NK-92 (cell line): ENCODE measurements around the gene MFSD11.
"Not testable (repeated sequence)": the region's sequence is repeated elsewhere in the genome, so short reads cannot be mapped to it uniquely, and the experiment has no call there.

ENCODE experiments used
- DNase-seq: peaks from one replicate; lab custom pipeline; 2025; ENCODE audit not compliant: unreplicated experiment; lab: John Stamatoyannopoulos, UW

MFSD11 gene

GRCh38 chr17:76796081-76796480 is 58.2 kb downstream of the MFSD11 start:
- no peak for DNase-seq

DNA sequence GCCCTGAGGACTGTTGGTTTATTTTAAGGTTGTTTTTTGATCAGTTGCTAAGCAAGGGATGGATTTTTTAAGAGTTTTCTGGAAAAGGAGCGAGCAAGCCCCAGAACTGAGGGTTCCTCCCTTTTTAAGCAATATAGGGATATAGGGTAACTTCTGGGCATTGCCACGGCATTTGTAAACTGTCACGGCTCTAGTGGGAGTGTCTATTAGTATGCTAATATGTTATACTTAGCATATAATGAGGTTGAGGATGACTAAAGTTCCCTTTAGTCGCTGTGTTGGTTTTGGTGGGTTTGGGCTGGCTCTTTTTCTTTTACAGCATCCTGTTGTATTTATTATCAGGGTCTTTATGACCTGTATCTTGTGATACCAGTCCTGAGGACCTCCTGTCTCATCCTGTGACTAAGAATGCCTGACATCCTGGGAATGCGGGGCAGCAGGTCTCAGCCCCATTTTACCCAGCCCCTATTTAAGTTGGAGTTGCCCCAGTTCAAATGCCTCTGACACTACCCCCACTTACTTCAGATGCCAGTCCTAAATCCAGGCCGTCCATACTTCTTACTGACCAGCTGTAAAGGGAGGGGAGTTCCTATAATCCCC is 59.4 kb downstream of the MFSD11 start:
- no peak for DNase-seq

- no peak for DNase-seq
These were observed 63.8 kb downstream of the MFSD11 start for GRCh38 chr17:76801706-76802105.

DNA sequence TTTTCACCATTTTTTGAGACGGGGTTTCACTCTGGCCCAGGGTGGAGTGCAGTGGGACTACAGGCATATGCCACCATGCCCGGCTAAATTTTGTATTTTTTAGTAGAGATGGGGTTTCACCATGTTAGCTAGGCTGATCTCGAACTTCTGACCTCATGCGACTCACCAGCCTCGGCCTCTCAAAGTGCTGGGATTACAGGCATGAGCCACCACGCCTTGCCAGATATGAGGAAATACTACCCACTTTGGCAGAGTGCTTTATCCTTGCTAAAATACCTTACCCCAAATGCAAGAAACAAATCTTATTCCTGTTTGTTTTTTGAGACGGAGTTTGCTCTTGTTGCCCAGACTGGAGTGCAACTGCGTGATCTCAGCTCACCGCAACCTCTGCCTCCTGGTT is 67.4 kb downstream of the MFSD11 start:
- no peak for DNase-seq

GRCh38 chr17:76806151-76806550 is 68.2 kb downstream of the MFSD11 start:
- not testable (repeated sequence) for DNase-seq

GRCh38 chr17:76806767-76807166 is 68.8 kb downstream of the MFSD11 start:
- DNase-seq, result not testable (repeated sequence)

- DNase-seq, result no peak
These were observed 70.4 kb downstream of the MFSD11 start for GRCh38 chr17:76808326-76808725.

DNA sequence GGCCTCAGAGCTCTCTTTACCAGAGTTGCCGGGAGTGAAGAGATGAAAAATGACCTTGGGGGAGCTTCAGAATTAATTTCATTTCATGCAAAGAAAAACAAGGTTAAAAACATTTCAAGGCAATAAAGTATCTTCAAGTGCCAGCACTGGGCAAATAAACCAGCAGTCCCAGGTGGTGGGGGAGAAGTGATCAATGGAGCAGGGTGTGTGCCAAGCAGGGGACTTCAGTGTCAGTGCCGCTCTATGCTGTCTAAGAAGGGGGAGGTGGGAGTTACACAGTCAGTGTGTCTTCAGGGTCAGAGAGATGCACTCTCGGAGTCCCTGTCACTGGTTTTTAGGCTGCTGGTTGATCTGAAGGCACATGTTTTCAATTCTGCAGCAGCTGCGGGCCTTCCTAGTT is 73.0 kb downstream of the MFSD11 start:
- no peak for DNase-seq

- DNase-seq, result no peak
These were observed 73.9 kb downstream of the MFSD11 start for GRCh38 chr17:76811834-76812233.

- DNase-seq, result no peak
These were observed 74.3 kb downstream of the MFSD11 start for GRCh38 chr17:76812263-76812662.

DNA sequence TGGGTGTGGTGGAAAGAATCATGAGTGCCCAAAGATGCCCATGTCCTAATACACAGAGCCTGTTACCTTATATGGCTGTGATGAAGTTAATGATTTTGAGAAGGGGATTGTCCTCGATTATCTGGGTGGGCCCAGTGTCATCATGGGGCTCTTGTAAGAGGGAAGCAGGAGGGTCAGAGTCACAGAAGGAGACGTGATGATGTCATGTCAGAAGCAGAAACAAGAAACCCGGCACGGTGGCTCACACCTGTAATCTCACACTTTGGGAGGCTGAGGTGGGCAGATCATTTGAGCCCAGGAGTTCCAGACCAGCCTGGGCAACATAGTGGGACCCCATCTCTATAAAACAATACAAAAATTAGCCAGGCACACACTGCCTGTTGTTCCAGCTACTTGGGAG is 75.0 kb downstream of the MFSD11 start:
- no peak for DNase-seq

GRCh38 chr17:76815907-76816589 is 78.1 kb downstream of the MFSD11 start:
- not testable (repeated sequence) for DNase-seq

DNA sequence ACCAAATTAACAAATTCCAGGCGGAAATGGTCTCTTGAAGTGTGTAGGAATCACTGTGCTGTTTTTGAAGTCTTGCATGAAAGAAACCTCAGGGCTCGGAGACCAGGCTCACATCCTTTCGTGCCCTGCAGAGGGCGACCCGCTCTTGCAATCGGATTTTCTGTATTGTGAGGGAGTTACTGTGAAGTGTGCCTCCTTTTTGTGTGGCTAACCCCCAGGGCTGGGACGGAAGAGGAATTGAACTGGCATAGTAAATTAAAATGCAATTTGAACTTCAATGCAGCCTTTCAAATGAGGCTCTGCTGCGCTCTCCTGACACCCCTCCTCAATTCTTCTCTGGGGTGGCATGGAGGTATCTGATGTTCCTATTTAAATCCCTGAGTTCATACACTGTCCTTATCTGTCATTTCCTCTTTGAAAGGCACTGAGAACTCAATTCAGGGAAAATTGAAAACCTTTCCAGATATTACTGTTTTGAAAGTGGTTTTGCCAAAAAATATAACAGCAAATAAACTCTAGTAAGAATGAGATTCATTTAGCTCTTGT is 78.7 kb downstream of the MFSD11 start:
- DNase-seq, result no peak

DNA sequence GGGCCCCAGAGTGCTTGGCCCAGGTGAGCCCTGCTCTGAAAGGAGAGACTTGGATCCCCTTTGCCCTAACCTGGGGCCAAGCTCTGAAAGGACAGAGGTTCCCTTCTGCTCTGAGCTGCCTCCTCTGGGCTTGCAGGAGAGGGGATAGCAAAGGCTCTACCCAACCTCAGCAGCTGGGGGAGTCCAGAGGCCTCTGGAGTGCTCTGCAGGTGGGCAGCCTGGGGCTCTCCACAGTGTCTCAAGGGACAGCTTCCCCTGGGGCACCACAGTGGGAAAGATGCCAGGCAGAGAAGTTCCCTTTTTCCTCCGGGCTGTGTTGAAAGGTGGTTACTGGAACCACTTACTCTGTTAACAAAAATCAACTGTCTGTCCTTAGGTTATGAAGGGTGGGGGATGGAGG is 82.1 kb downstream of the MFSD11 start:
- no peak for DNase-seq

GRCh38 chr17:76820561-76820960 is 82.6 kb downstream of the MFSD11 start:
- DNase-seq, result no peak

GRCh38 chr17:76822184-76822778 is 84.4 kb downstream of the MFSD11 start:
- no peak for DNase-seq

DNA sequence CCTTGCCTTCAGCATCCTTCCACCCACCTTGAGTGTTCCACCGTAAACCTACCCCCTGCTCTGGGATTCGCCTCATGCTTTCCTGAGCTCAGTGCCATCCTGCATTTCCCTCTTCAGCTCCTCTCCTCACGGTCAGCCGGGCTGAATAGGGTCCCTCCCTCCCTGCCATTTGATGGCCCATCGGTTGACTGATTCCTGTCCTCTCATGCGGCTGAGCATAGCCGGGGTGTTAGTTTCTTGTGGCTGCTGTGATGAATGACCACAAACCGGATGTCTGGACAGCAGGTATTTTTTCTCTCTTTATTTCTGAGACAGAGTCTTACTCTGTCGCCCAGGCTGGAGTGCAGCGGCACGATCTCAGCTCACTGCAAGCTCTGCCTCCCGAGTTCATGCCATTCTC is 86.2 kb downstream of the MFSD11 start:
- DNase-seq, result no peak

GRCh38 chr17:76826330-76827068 is 88.6 kb downstream of the MFSD11 start:
- no peak for DNase-seq

GRCh38 chr17:76827736-76828135 is 89.8 kb downstream of the MFSD11 start:
- no peak for DNase-seq
